ENCODE results near the gene MDFIC.

The MDFIC gene

GRCh38 chr7:114929570-114929969 is 7.7 kb downstream of the MDFIC start:
- DNase-seq: no peak

GRCh38 chr7:114930107-114930661 is 8.3 kb downstream of the MDFIC start:
- no peak for DNase-seq

GRCh38 chr7:114930829-114931655 is 9.1 kb downstream of the MDFIC start:
- DNase-seq: peak; percentile 58

GRCh38 chr7:114931656-114932011 is 9.7 kb downstream of the MDFIC start:
- peak; percentile 64 for DNase-seq

GRCh38 chr7:114932991-114933390 is 11.1 kb downstream of the MDFIC start:
- no peak for DNase-seq

- no peak for DNase-seq
Observed at GRCh38 chr7:114933658-114934057, 11.8 kb downstream of the MDFIC start.

- no peak for DNase-seq
Observed at GRCh38 chr7:114934086-114934485, 12.2 kb downstream of the MDFIC start.

GRCh38 chr7:114934713-114935112 is 12.8 kb downstream of the MDFIC start:
- DNase-seq: no peak

- DNase-seq: no peak
Observed at GRCh38 chr7:114936471-114936870, 14.6 kb downstream of the MDFIC start.

- no peak for DNase-seq
Observed at GRCh38 chr7:114937446-114937845, 15.6 kb downstream of the MDFIC start.

- no peak for DNase-seq
Observed at GRCh38 chr7:114938785-114939184, 16.9 kb downstream of the MDFIC start.

- DNase-seq: peak; percentile 37
Observed at GRCh38 chr7:114939484-114940097, 17.7 kb downstream of the MDFIC start.

- no peak for DNase-seq
Observed at GRCh38 chr7:114940220-114940619, 18.3 kb downstream of the MDFIC start.

- DNase-seq: no peak
Observed at GRCh38 chr7:114941692-114942091, 19.8 kb downstream of the MDFIC start.

- no peak for DNase-seq
Observed at GRCh38 chr7:114942446-114943175, 20.7 kb downstream of the MDFIC start.

GRCh38 chr7:114943530-114943929 is 21.6 kb downstream of the MDFIC start:
- DNase-seq: no peak

- no peak for DNase-seq
Observed at GRCh38 chr7:114943953-114944744, 22.3 kb downstream of the MDFIC start.

- DNase-seq: no peak
Observed at GRCh38 chr7:114944745-114945625, 23.1 kb downstream of the MDFIC start.

GRCh38 chr7:114949231-114949630 is 27.3 kb downstream of the MDFIC start:
- peak; percentile 33 for DNase-seq

GRCh38 chr7:114952296-114952695 is 30.4 kb downstream of the MDFIC start:
- DNase-seq: no peak

- no peak for DNase-seq
Observed at GRCh38 chr7:114953724-114954123, 31.8 kb downstream of the MDFIC start.

- no peak for DNase-seq
Observed at GRCh38 chr7:114956702-114957101, 34.8 kb downstream of the MDFIC start.
